PC-3 (cell line): ENCODE measurements around the gene PUDP.

Experiments
- EZH2 ChIP-seq: fragments of 300-600 bp; sonication (generic); IDR thresholded peaks from one replicate; pipeline ENCODE4 v1.6.1; 2017; ENCODE audit warnings: antibody characterized with exemption, mild to moderate bottlenecking, low read length; ENCODE audit not compliant: unreplicated experiment
- TF ChIP-seq, protein P1 (sequence below): fragments of 300-600 bp; sonication (generic); conservative IDR thresholded peaks from 2 replicates; pipeline ENCODE4 v1.5.1; 2017; ENCODE audit warnings: antibody characterized with exemption, low read depth, mild to moderate bottlenecking, low read length

DNA sequence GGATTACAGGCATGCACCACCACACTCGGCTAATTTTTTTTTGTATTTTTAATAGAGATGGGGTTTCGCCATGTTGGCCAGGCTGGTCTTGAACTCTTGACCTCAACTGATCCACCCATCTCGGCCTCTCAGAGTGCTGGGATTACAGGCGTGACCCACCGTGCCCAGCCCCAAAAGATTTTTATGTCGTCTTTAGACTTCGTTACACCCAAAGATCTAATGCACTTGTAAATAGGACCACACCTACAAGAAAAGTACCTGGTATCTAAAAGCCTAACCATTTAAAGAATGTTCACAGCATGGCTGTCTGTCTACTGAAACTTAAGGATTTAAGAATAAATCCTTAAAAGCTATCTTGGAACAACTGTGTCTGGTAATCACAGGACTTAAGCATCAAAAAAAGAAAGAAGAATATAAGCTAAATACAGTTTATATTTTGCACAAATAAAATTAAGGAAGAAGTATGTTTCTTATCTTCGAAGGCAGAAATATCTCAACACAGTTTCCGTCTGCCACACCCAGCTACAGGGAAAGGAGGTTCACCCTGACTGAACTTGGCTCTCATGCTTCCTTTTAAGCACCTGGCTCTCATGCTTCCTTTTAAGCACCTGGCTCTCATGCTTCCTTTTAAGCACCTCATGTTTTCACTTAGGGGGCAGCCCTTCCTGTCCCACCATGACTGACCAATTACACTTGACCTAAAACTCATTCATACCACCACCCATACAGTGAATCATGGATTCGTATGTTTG, 92.4 kb downstream of the PUDP start:
- TF ChIP-seq, protein P1, sequence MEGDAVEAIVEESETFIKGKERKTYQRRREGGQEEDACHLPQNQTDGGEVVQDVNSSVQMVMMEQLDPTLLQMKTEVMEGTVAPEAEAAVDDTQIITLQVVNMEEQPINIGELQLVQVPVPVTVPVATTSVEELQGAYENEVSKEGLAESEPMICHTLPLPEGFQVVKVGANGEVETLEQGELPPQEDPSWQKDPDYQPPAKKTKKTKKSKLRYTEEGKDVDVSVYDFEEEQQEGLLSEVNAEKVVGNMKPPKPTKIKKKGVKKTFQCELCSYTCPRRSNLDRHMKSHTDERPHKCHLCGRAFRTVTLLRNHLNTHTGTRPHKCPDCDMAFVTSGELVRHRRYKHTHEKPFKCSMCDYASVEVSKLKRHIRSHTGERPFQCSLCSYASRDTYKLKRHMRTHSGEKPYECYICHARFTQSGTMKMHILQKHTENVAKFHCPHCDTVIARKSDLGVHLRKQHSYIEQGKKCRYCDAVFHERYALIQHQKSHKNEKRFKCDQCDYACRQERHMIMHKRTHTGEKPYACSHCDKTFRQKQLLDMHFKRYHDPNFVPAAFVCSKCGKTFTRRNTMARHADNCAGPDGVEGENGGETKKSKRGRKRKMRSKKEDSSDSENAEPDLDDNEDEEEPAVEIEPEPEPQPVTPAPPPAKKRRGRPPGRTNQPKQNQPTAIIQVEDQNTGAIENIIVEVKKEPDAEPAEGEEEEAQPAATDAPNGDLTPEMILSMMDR: no peak
- TF ChIP-seq EZH2: no peak
